ENCODE measurements around the gene MON1B. TPM values are rescaled to one million over a fixed set of nuclear protein-coding genes. Genes with fewer than 3 reads are reported as not detected.

The MON1B gene
- total RNA-seq, 1 experiment from 2014 or later: 48.0 TPM

- H2AK5ac ChIP-seq (ENCODE audit: insufficient read length, low read length): no peak overlapping the region
- DNase-seq: no peak
- no peaks in the 10 kb centered on the region for H3K27me3 ChIP-seq (ENCODE audit: insufficient read depth, low read length)
- no peak overlapping the region for H3K4ac ChIP-seq (ENCODE audit: low read depth, low read length)
- Mint-ChIP-seq H3K27me3 (ENCODE audit: low read depth) (no peaks in the 10 kb centered on the region; the same call in none of the 2 replicates), H3K27ac (no peak overlapping the region), H3K4me3 (no peak overlapping the region; a peak in 1 of 5 replicates), H3K36me3 (ENCODE audit: insufficient read depth in 1 of 3, low read depth in 3 of 3) (peaks cover 6% of the 10 kb centered on the region in 3 experiments; a peak in 5 of 7 replicates), H3K4me1 (no peaks in the 10 kb centered on the region), H3K9me3 (peaks cover 7 to 10% of the 10 kb centered on the region in 2 experiments)
- no peak overlapping the region for H2BK5ac ChIP-seq (ENCODE audit: insufficient read length, low read length)
- H3K56ac ChIP-seq (ENCODE audit: insufficient read length, low read depth, low read length): no peak overlapping the region
- H2AFZ ChIP-seq (ENCODE audit: low read length): no peak overlapping the region
- H3K79me1 ChIP-seq (ENCODE audit: insufficient read depth, low read depth, low read length, poor library complexity, severe bottlenecking): no peaks in the 10 kb centered on the region
- no peak overlapping the region for H3T11ph ChIP-seq (ENCODE audit: low read length)
- no peak overlapping the region for H3K23ac ChIP-seq (ENCODE audit: insufficient read length, low read depth, low read length)
- H3K9ac ChIP-seq (ENCODE audit: extremely low read depth, insufficient read length, low read length): no peak overlapping the region
- H3K18ac ChIP-seq (ENCODE audit: insufficient read length, low read depth, low read length): no peak overlapping the region
- no peak overlapping the region for H2BK20ac ChIP-seq (ENCODE audit: low read depth, low read length, poor library complexity, severe bottlenecking)
- no peaks in the 10 kb centered on the region for H4K20me1 ChIP-seq (ENCODE audit: control insufficient read depth, insufficient read depth, insufficient read length)
- no peak overlapping the region for H2BK15ac ChIP-seq (ENCODE audit: low read depth, low read length)
- WGBS (ENCODE audit: extremely low coverage, insufficient read length, low lambda C conversion rate): no CpG with 5 or more reads among the region's 4 CpGs
- H3K4me2 ChIP-seq (ENCODE audit: insufficient read depth, insufficient read length, low read length): no peak overlapping the region
- TF ChIP-seq CTCF (conservative IDR thresholded peaks at IDR 0.05): no peak
- H4K8ac ChIP-seq (replicated peaks; ENCODE audit: insufficient read length, low read depth, low read length): no peak overlapping the region
- H3K14ac ChIP-seq (ENCODE audit: insufficient read depth, low read length): no peak overlapping the region
- H3K9me3 ChIP-seq (ENCODE audit: control insufficient read depth, low read depth, low read length): no peaks in the 10 kb centered on the region
- no peak overlapping the region for H4K91ac ChIP-seq (ENCODE audit: insufficient read length, low read depth, low read length)
- H2BK120ac ChIP-seq (ENCODE audit: low read depth, low read length, poor library complexity, severe bottlenecking): no peak overlapping the region
- H3K27ac ChIP-seq (ENCODE audit: insufficient read length, low read depth, low read length): no peak overlapping the region
- no peaks in the 10 kb centered on the region for H3K79me2 ChIP-seq (ENCODE audit: insufficient read depth, low read length)
- H4K5ac ChIP-seq (ENCODE audit: insufficient read length, low read depth, low read length): no peak overlapping the region
- H3K23me2 ChIP-seq (ENCODE audit: insufficient read length, low read depth, low read length, poor library complexity, severe bottlenecking): no peaks in the 10 kb centered on the region
- no peaks in the 10 kb centered on the region for H3K4me1 ChIP-seq (ENCODE audit: insufficient read depth, low read length)
- no peak overlapping the region for H2BK12ac ChIP-seq (ENCODE audit: insufficient read length, low read depth, low read length)
Observed at GRCh38 chr16:77148121-77148520, 42.9 kb upstream of the MON1B start.

All from H9 (cell line).